Psoas muscle (tissue), 8 donors: ENCODE measurements around the gene TEX44. TPM values are rescaled to one million over a fixed set of nuclear protein-coding genes. Genes with fewer than 3 reads are reported as not detected.
A peak's percentile ranks its signal among the peaks of the same experiment; 100 is the strongest.

Experiments
- ATAC-seq, 4 donors: fragments of 200-7000 bp; cut with Tn5 transposase; one replicate each; pipeline ENCODE4 v1.9.1; 2020; ENCODE audit warnings: moderate library complexity in 3 of 4, mild to moderate bottlenecking in 2 of 4
- DNase-seq, 2 donors: peaks; one replicate each; pipeline ENCODE4 v3.0.0-alpha.2; 2020
- H3K27ac ChIP-seq: fragments of 200-600 bp; one replicate; pipeline ENCODE4 v1.8.0; 2022
- H3K27me3 ChIP-seq, 3 donors: fragments of 200-600 bp in 1 of 3; one replicate each; pipeline versions ENCODE4 v1.6.1 to v1.8.0; 2013 to 2022; ENCODE audit warnings: low read length in 2 of 3, mild to moderate bottlenecking in 2 of 3, moderate library complexity in 1 of 3; ENCODE audit not compliant: insufficient read depth in 3 of 3
- H3K36me3 ChIP-seq, 2 donors: fragments of 200-600 bp in 1 of 2; one replicate each; pipeline versions ENCODE4 v1.6.1 to v1.8.0; 2013 to 2022; ENCODE audit warnings: low read depth in 1 of 2, mild to moderate bottlenecking in 1 of 2, moderate library complexity in 1 of 2; ENCODE audit not compliant: insufficient read depth in 1 of 2
- H3K4me1 ChIP-seq: fragments of 200-600 bp; one replicate; pipeline ENCODE4 v1.8.0; 2022
- H3K4me3 ChIP-seq: fragments of 200-600 bp; one replicate; pipeline ENCODE4 v1.8.0; 2022; ENCODE audit warnings: mild to moderate bottlenecking
- H3K9me3 ChIP-seq: fragments of 200-600 bp; one replicate; pipeline ENCODE4 v1.8.0; 2022
- CTCF ChIP-seq: fragments of 200-600 bp; IDR thresholded peaks from one replicate; pipeline ENCODE4 v1.8.0; 2022; ENCODE audit warnings: antibody characterized with exemption
- WGBS, 3 donors: extraction: QIAGEN DNeasy Blood & Tissue Kit; methylation state at CpG; one replicate each; pipeline versions ENCODE4 v1.1.6 to v1.1.7; 2013; 5-methylcytosine and 5-hydroxymethylcytosine counted together
- intact Hi-C, 2 donors: fragments of 100-400 bp; cut with DNase I; formaldehyde crosslinking; loops; one replicate each; pipeline versions ENCODE4 v1.11.0 to v1.14.2; 2022
- polyA plus RNA-seq, 3 donors: library from polyadenylated mRNA; stranded (reverse); fragments of 200-250 nt; gene quantifications; one replicate each; pipeline ENCODE4 v1.2.3, GENCODE V29; 2013
- total RNA-seq, 4 donors: library from RNA; stranded (reverse); fragmentation: NEBNext Ultra II Directional in 2 of 4; extraction: Animal tissue kit (Norgen Biotek cat#: 25700) in 2 of 4; gene quantifications; one replicate each; pipeline versions ENCODE4 v1.2.1 to v1.2.4, GENCODE V29; 2021 to 2023
- donor health status: healthy with polysubstance abuse.
- donor health status: DM: no; HTN: no; CAD: no; lungs with moderate emphysema.
- donor health status: Bipolar disorder and iron deficiency.
- donor health status: healthy.
- donor health status: DM: yes; HTN: yes; CAD: no.
- donor health status: DM: no; HTN: no; CAD: no.
- donor health status: DM: no; HTN: no; CAD: no.
- donor health status: DM: yes; HTN: yes; CAD: no.

TEX44 gene
- total and polyA plus RNA-seq, 7 donors: not detected

- no peak for ATAC-seq
- no peak overlapping the region for H3K27ac ChIP-seq
- peaks cover 28% of the 10 kb centered on the region for H3K4me1 ChIP-seq
- no peaks in the 10 kb centered on the region for H3K36me3 ChIP-seq
- DNase-seq: no peak
- H3K9me3 ChIP-seq: no peaks in the 10 kb centered on the region
- no peaks in the 10 kb centered on the region for H3K27me3 ChIP-seq
- no peak overlapping the region for H3K4me3 ChIP-seq
- no peak for TF ChIP-seq CTCF
- 94 to 98% (median 97%) methylated on average over 4 of the region's 4 CpGs for WGBS, 3 donors
- intact Hi-C loops: no loop called here
Measured at GRCh38 chr2:231616296-231616695, 23.6 kb downstream of the TEX44 start.

GRCh38 chr2:231617059-231617926 lies 24.6 kb downstream of the TEX44 start:
- no peak for TF ChIP-seq CTCF
- DNase-seq (no peak), ATAC-seq (no peak)
- Histone ChIP-seq H3K4me3 (no peak overlapping the region), H3K27ac (no peak overlapping the region), H3K36me3 (no peaks in the 10 kb centered on the region), H3K27me3 (no peaks in the 10 kb centered on the region), H3K9me3 (no peaks in the 10 kb centered on the region), H3K4me1 (peaks cover 23% of the 10 kb centered on the region)
- WGBS, 3 donors: 60 to 70% (median 69%) methylated on average over 13 of the region's 13 CpGs
- intact Hi-C loops: no loop called here

GRCh38 chr2:231621051-231621879 lies 28.6 kb downstream of the TEX44 start:
- 28 to 40% (median 29%) methylated on average over 25 of the region's 25 CpGs for WGBS, 3 donors
- H3K27ac ChIP-seq: peak overlapping the region; percentile 69
- ATAC-seq (peak in 2 of 4 donors; percentile 46 to 59), DNase-seq (peak; percentile 50 to 70)
- no peaks in the 10 kb centered on the region for H3K4me1 ChIP-seq
- no peaks in the 10 kb centered on the region for H3K9me3 ChIP-seq
- no peak for TF ChIP-seq CTCF
- peak overlapping the region; percentile 38 for H3K4me3 ChIP-seq
- no peaks in the 10 kb centered on the region for H3K36me3 ChIP-seq
- intact Hi-C loops: no loop called here
- H3K27me3 ChIP-seq: no peaks in the 10 kb centered on the region

GRCh38 chr2:231622963-231623362 lies 30.3 kb downstream of the TEX44 start:
- Histone ChIP-seq H3K4me1 (peaks cover 5% of the 10 kb centered on the region), H3K27ac (no peak overlapping the region), H3K9me3 (no peaks in the 10 kb centered on the region), H3K4me3 (no peak overlapping the region), H3K36me3 (no peaks in the 10 kb centered on the region), H3K27me3 (no peaks in the 10 kb centered on the region)
- intact Hi-C loops: no loop called here
- DNase-seq: no peak
- ATAC-seq: no peak
- WGBS, 3 donors: 92 to 96% (median 96%) methylated on average over 10 of the region's 10 CpGs
- no peak for TF ChIP-seq CTCF
